Transverse colon (tissue), 4 donors: ENCODE measurements around the gene USP13.

Experiments
- CTCF ChIP-seq, 5 experiments: fragments of 200-600 bp in 3 of 5; fragments of 450-650 bp in 2 of 5; sonication (generic) in 3 of 5; IDR thresholded peaks; 1 replicate in 2 of 5; 2 replicates in 3 of 5; pipeline ENCODE4 v1.5.1; 2016 to 2017; ENCODE audit warnings: antibody characterized with exemption in 5 of 5, inconsistent platforms in 3 of 5, mild to moderate bottlenecking in 2 of 5, moderate library complexity in 1 of 5
- POLR2A ChIP-seq: fragments of 450-650 bp; IDR thresholded peaks from one replicate; pipeline ENCODE4 v1.6.1; 2016; ENCODE audit warnings: antibody characterized with exemption, mild to moderate bottlenecking, moderate library complexity
- POLR2AphosphoS5 ChIP-seq, 3 donors: sonication (generic); formaldehyde crosslinking; IDR thresholded peaks; one replicate each; pipeline ENCODE4 v1.6.1; 2016; ENCODE audit warnings: antibody characterized with exemption in 3 of 3

GRCh38 chr3:179660872-179661271 is 8.0 kb downstream of the USP13 start:
- TF ChIP-seq POLR2AphosphoS5 (IDR thresholded peaks at IDR 0.05) (no peak), CTCF (IDR thresholded peaks at IDR 0.05) (no peak), POLR2A (no peak)
